ENCODE results near the gene ERF.

ERF gene

DNA sequence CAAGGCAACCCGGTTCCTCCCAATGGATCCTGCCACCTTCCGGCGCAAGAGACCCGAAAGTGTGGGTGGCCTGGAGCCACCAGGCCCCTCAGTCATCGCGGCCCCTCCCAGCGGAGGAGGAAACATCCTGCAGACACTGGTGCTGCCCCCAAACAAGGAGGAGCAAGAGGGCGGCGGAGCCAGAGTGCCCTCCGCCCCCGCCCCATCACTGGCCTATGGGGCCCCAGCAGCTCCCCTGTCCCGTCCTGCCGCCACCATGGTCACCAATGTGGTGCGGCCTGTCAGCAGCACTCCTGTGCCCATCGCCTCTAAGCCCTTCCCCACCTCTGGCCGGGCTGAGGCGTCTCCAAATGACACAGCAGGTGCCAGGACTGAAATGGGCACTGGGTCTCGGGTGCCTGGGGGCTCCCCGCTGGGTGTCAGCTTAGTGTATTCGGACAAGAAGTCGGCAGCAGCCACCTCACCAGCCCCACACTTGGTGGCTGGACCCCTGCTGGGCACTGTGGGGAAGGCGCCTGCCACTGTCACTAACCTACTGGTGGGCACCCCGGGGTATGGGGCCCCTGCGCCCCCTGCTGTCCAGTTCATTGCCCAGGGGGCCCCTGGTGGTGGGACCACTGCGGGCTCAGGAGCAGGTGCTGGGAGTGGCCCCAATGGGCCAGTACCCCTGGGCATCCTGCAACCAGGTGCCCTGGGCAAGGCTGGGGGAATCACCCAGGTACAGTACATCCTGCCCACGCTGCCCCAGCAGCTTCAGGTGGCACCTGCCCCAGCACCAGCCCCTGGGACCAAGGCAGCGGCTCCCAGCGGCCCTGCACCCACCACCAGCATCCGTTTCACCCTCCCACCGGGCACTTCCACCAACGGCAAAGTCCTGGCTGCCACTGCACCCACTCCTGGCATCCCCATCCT lies 35.9 kb upstream of the ERF start:
- peak; percentile 66 for DNase-seq (ENCODE audit: low spot score)
- TF ChIP-seq, protein P1, sequence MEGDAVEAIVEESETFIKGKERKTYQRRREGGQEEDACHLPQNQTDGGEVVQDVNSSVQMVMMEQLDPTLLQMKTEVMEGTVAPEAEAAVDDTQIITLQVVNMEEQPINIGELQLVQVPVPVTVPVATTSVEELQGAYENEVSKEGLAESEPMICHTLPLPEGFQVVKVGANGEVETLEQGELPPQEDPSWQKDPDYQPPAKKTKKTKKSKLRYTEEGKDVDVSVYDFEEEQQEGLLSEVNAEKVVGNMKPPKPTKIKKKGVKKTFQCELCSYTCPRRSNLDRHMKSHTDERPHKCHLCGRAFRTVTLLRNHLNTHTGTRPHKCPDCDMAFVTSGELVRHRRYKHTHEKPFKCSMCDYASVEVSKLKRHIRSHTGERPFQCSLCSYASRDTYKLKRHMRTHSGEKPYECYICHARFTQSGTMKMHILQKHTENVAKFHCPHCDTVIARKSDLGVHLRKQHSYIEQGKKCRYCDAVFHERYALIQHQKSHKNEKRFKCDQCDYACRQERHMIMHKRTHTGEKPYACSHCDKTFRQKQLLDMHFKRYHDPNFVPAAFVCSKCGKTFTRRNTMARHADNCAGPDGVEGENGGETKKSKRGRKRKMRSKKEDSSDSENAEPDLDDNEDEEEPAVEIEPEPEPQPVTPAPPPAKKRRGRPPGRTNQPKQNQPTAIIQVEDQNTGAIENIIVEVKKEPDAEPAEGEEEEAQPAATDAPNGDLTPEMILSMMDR (IDR thresholded peaks at IDR 0.05; ENCODE audit: extremely low read depth, missing control alignments) = peak; percentile 30

DNA sequence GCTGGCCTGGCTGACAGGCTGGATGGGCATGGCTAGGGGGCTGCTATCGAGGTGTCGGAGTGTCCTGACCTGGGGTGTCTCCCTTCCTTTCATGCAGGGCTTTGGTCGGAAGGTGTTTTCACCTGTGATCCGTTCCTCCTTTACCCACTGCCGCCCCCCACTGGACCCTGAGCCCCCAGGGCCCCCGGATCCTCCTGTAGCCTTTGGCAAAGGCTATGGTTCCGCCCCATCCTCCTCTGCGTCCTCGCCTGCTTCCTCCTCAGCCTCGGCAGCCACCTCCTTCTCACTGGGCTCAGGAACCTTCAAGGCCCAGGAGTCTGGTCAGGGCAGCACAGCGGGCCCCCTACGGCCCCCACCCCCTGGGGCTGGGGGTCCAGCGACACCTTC lies 35.2 kb upstream of the ERF start:
- TF ChIP-seq, protein P1 (IDR thresholded peaks at IDR 0.05; ENCODE audit: extremely low read depth, missing control alignments) = no peak

DNA sequence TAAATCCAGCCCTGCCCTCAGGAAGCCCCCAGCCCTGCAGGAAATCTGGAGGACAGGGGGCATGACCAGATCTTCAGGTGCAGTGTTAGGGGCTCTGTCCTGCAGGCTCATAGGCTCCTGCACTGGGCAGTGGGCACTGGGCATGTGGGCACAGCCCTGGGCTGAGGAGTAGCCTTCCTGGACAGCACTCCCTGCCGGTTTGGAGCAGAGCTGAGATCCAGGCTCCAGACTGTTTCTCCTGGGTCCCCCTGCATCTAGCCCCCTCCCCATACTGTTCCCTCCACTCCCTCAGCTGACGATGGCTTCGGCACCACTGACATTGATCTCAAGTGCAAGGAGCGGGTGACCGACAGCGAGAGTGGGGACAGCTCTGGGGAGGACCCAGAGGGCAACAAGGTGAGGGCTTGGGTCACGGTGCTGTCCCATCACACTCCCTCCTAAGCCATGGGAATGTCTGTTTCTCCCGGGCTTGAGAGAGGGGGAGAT lies 34.7 kb upstream of the ERF start:
- TF ChIP-seq, protein P1 (IDR thresholded peaks at IDR 0.05; ENCODE audit: extremely low read depth, missing control alignments) = no peak

More for the DNA sequence above, 35.2 kb upstream of the ERF start:
- no peak for DNase-seq (ENCODE audit: low spot score)

DNA sequence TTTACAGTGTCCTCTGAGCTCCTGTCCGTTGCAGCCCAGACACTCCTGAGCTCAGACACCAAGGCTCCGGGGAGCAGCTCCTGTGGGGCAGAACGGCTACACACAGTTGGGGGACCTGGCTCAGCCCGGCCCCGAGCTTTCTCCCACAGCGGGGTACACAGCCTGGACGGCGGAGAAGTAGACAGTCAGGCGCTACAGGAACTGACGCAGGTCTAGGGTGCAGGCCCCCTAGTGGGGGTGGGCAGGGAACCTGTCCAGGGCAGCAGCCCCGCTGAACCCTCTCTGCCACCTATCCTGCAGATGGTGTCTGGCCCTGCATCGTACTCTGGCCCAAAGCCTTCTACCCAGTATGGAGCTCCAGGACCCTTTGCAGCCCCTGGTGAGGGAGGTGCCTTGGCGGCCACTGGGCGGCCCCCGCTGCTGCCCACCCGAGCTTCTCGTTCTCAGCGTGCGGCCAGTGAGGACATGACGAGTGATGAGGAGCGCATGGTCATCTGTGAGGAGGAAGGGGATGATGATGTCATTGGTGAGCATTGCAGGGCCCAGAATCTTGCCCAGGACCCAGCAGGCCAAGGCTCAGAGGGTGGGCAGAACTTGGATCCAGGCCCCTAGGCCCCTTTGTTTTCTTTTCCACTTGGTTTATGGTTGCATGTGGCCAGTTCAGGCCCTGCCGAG lies 34.1 kb upstream of the ERF start:
- no peak for DNase-seq (ENCODE audit: low spot score)
- TF ChIP-seq, protein P1 (IDR thresholded peaks at IDR 0.05; ENCODE audit: extremely low read depth, missing control alignments) = no peak

More for the DNA sequence above, 34.7 kb upstream of the ERF start:
- DNase-seq (ENCODE audit: low spot score) = no peak

DNA sequence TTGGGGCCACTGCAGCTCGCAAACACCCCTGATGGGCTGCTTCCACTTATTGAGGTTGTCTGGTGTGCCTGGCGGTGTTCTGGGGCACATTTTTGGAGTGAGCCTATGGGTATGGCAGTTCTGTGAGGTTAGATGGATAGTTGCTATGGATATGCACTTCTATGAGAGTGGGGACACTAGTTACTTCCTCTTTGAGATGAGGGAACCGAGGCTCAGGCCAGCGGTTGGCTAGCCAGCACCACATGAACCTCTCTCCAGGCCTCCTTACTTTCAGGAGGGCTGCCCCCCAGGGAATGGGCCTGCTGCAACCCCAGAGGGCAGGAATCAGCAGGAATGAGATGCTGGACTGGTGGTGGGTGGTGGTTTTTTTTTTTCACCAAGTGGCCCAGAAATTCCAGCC lies 33.5 kb upstream of the ERF start:
- TF ChIP-seq, protein P1 (IDR thresholded peaks at IDR 0.05; ENCODE audit: extremely low read depth, missing control alignments) = no peak

DNA sequence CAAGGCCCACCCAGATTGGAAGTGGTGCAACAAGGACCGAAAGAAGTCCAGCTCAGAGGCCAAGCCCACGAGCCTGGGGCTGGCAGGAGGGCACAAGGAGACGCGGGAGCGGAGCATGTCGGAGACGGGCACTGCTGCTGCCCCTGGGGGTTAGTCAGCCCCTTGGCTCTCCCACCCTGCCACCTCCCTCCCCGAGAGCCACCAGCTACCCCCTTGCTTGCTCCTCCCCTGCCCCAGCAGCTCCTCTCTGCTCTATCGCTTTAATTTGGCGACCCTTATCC lies 32.8 kb upstream of the ERF start:
- no peak for DNase-seq (ENCODE audit: low spot score)
- TF ChIP-seq, protein P1 (IDR thresholded peaks at IDR 0.05; ENCODE audit: extremely low read depth, missing control alignments) = no peak

More for the DNA sequence above, 33.5 kb upstream of the ERF start:
- DNase-seq (ENCODE audit: low spot score) = no peak

All from GM20000 (cell line).